Measurements from ENCODE around the gene GPC5.
"Not testable (repeated sequence)": the region's sequence is repeated elsewhere in the genome, so short reads cannot be mapped to it uniquely, and the experiment has no call there.

Gene GPC5

GRCh38 chr13:92415781-92416180, 1017.4 kb downstream of the GPC5 start:
- no peak for DNase-seq

GRCh38 chr13:92418818-92419412, 1020.5 kb downstream of the GPC5 start:
- no peak for DNase-seq

- DNase-seq, result no peak
Observed at GRCh38 chr13:92429231-92429630, 1030.8 kb downstream of the GPC5 start.

GRCh38 chr13:92433386-92433785, 1035.0 kb downstream of the GPC5 start:
- DNase-seq, result no peak

DNA sequence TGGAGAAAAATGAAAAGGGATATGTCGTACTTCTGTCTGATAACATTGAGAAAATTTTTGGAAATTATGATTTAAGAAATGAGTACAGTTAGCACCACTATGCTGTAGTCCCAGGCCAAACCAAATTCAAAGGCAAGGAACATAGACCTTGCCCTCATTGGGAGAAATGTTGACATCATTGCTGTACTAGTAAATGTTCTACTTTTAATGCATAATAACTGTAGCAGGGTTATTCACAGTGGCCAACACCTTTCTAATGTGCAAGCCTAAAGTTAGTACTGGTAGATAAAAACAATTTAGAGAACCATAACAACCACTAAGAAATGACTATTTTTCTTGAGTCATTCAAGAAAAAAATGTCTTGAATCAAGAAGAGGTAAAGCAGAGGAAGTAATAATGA, 1035.5 kb downstream of the GPC5 start:
- DNase-seq, result no peak

GRCh38 chr13:92436924-92437323, 1038.5 kb downstream of the GPC5 start:
- no peak for DNase-seq

DNA sequence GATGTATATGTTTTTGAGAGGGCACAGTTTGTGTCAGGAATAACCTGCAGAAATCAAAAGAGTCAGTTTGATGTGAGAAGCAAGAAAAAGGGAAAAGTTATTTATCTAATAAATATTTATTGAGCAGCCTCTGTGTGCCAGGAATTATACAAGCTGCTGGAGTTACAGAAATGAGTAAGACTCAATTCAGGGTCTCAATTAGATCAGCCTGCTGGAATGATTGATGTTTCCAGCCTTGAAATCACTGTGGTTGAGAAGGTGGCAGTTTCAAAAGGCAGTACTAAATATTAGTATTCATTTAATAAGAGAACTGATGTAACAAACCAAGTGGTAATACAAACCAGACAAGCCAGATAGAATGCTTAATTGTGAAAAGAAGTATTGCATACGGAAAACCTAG, 1045.8 kb downstream of the GPC5 start:
- no peak for DNase-seq

GRCh38 chr13:92451060-92451459, 1052.6 kb downstream of the GPC5 start:
- DNase-seq, result no peak

GRCh38 chr13:92452840-92453239, 1054.4 kb downstream of the GPC5 start:
- DNase-seq, result no peak

DNA sequence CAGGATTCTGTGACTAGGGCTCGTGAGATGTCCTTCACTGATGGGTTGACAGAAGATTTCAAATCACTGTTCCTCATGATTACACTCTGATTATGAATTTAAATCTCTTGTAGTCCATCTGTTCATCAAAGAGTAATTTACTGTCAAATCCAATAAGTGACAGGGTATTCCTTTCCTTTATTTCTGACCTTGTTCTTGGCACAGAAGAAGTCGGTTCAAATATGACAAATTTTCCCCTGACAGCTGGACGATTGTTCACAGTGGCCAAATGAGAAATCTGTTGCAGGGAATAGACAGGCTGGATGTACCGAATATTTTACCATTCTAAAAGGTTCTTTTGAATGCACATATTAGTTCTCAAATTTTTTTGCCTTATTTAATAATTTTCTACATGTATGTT, 1060.9 kb downstream of the GPC5 start:
- DNase-seq, result no peak

GRCh38 chr13:92460479-92460878, 1062.1 kb downstream of the GPC5 start:
- DNase-seq, result no peak

GRCh38 chr13:92461402-92461801, 1063.0 kb downstream of the GPC5 start:
- no peak for DNase-seq

DNA sequence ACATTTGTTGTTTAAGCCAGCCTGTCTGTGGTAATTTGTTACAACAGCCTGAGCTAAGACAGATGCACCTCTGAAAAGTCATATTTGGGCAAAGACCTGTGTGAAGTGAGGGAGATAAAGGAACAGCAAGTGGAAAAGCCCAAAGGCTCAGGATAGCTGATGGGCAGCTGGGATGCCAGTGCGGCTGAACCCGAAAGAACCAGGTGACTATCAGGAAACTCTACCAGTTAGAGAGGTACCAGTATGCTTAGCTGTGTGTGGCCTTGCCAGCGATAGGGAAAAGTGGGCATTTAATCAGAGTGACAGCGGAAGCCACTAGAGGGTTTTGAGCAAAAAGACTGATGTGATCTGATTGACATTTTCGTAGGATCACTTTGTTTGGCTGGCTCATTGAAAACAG, 1063.4 kb downstream of the GPC5 start:
- no peak for DNase-seq

GRCh38 chr13:92463134-92463533, 1064.7 kb downstream of the GPC5 start:
- no peak for DNase-seq

- DNase-seq, result no peak
Observed at GRCh38 chr13:92473765-92474475, 1075.5 kb downstream of the GPC5 start.

GRCh38 chr13:92480387-92480786, 1082.0 kb downstream of the GPC5 start:
- no peak for DNase-seq

DNA sequence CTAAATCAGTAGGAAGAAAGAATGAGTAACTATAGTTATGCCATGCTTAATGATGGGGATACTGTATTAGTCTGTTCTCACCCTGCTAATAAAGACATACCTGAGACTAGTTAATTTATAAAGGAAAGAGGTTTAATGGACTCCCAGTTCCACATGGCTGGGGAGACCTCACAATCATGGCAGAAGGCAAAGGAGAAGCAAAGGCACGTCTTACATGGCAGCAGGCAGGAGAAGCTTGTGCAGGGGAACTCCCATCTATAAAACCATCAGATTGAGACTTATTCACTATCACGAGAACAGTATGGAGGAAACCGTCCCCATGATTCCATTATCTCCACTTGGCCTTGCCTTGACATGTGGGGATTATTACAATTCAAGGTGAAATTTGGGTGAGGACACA, 1084.4 kb downstream of the GPC5 start:
- DNase-seq, result not testable (repeated sequence)

DNA sequence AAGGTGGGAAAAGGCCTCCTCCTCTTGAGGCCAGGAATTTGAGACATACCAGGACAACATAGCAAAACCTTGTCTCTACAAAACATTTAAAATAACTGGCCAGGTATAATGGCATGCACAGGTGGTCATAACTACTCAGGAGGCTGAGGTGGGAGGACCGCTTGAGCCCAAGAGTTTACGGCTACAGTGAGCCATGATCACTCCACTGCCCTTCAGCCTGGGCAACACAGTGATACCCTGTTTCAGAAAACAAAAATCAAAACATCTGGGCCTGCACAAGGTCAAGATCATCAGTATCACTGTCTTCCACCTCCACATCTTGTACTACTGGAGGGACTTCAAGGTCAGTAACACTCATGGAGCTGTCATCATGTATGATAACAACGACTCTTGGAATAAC, 1085.5 kb downstream of the GPC5 start:
- no peak for DNase-seq

DNA sequence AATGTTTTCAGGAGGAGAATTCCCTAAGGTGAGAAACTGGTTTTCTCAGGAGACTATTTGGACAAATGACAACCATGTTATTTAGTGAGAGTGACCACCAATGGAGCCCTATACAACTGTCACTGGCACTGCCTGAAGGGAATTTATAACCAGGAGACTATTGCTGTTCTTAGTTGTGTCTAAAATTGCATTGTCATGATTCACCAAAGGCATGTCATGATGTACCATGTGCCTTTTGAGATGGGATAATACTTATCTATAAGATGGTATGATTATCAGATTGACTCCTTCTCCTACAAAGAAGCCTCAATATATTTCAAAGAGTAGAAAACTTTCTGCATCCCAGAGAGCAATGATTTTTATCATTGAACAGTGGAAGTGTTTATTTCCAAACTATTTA, 1088.8 kb downstream of the GPC5 start:
- no peak for DNase-seq

DNA sequence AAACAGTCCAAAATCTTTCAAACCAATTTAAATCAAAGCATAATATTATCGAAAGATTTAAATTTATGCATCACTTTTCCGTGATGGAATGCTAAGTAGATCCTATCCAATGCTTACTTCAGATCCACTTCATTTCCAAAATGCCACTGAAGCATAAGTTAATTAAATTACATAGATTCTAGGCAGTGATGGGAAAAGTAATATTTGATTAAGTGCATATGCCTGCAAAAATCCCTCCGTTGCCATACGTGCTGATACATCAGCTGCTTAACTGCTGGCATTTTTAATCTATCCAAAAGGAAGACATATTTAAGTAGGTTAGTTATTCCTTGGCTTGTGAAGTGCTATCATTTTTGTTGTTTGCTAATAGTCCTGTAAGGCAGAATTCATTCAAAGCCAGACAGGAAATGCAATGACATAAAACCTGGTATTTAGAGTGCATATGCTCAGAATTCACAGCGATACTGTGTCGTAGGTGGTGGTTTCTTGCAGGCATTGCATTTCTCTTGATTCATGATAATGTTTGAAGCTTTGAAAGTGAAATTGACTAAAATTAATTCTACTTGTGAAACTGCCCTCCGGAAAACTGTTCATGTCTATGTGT, 1089.9 kb downstream of the GPC5 start:
- no peak for DNase-seq

GRCh38 chr13:92491839-92492238, 1093.4 kb downstream of the GPC5 start:
- no peak for DNase-seq

- DNase-seq, result no peak
Observed at GRCh38 chr13:92494915-92495314, 1096.5 kb downstream of the GPC5 start.

- DNase-seq, result no peak
Observed at GRCh38 chr13:92500192-92500591, 1101.8 kb downstream of the GPC5 start.

- no peak for DNase-seq
Observed at GRCh38 chr13:92510416-92510815, 1112.0 kb downstream of the GPC5 start.

GRCh38 chr13:92512852-92513251, 1114.4 kb downstream of the GPC5 start:
- DNase-seq, result no peak

Measured in CD4-positive, alpha-beta T cell treated with Interleukin-1 beta for 1 hour (primary cell).